ENCODE data around the gene COQ10B. TPM values are rescaled to one million over a fixed set of nuclear protein-coding genes. Genes with fewer than 3 reads are reported as not detected.

COQ10B gene
- total and polyA plus RNA-seq, 11 donors: 21.6 to 39.9 (median 33.8) TPM

GRCh38 chr2:197414515-197414914 is 38.8 kb upstream of the COQ10B start:
- DNase-seq: no peak
- H3K4me1 ChIP-seq: peaks cover 0 to 5% (median 0%) of the 10 kb centered on the region in 12 donors
- H3K27ac ChIP-seq: no peak overlapping the region
- ATAC-seq: no peak
- no peaks in the 10 kb centered on the region for H3K27me3 ChIP-seq
- TF ChIP-seq POLR2A (IDR thresholded peaks at IDR 0.05): no peak
- TF ChIP-seq CTCF (IDR thresholded peaks at IDR 0.05): no peak
- intact Hi-C loops (cut with DNase I): loop anchor here in 3 of 10 donors (10.0 kb wide), 4 partner anchors 50 to 360 kb away; partner anchors contain the start of gene HSPD1 (in 1 of the 3)
- H3K36me3 ChIP-seq: peaks cover 10 to 100% (median 100%) of the 10 kb centered on the region in 9 donors
- 64 to 83% (median 75%) methylated on average over 2 of the region's 2 CpGs for WGBS, 4 donors
- no peaks in the 10 kb centered on the region for H3K9me3 ChIP-seq
- H3K4me3 ChIP-seq: no peak overlapping the region

GRCh38 chr2:197416268-197416667 is 37.1 kb upstream of the COQ10B start:
- Histone ChIP-seq H3K27ac (no peak overlapping the region), H3K9me3 (no peaks in the 10 kb centered on the region), H3K27me3 (no peaks in the 10 kb centered on the region), H3K4me3 (no peak overlapping the region), H3K4me1 (peaks cover 0 to 12% (median 2%) of the 10 kb centered on the region in 12 donors), H3K36me3 (peaks cover 4 to 100% (median 100%) of the 10 kb centered on the region in 9 donors)
- 80 to 100% (median 90%) methylated on average over 1 of the region's 1 CpG for WGBS, 4 donors
- TF ChIP-seq POLR2A (IDR thresholded peaks at IDR 0.05) (no peak), CTCF (IDR thresholded peaks at IDR 0.05) (no peak)
- no peak for DNase-seq
- intact Hi-C loops (cut with DNase I): loop anchor here in 3 of 10 donors (10.0 kb wide), 4 partner anchors 49 to 359 kb away; partner anchors contain the start of gene HSPD1 (in 1 of the 3)
- ATAC-seq: no peak

- intact Hi-C loops (cut with DNase I): loop anchor here in 3 of 10 donors (10.0 kb wide), 4 partner anchors 45 to 355 kb away; partner anchors contain the start of gene HSPD1 (in 1 of the 3)
- H3K36me3 ChIP-seq: peaks cover 4 to 97% (median 93%) of the 10 kb centered on the region in 9 donors
- H3K4me1 ChIP-seq: peaks cover 0 to 33% (median 16%) of the 10 kb centered on the region in 12 donors
- H3K4me3 ChIP-seq: no peak overlapping the region
- DNase-seq: no peak
- ATAC-seq: no peak
- peak overlapping the region in 1 of 12 donors; percentile 28 for H3K27ac ChIP-seq
- H3K27me3 ChIP-seq: no peaks in the 10 kb centered on the region
- TF ChIP-seq POLR2A (IDR thresholded peaks at IDR 0.05): no peak
- TF ChIP-seq CTCF (IDR thresholded peaks at IDR 0.05): no peak
- no peaks in the 10 kb centered on the region for H3K9me3 ChIP-seq
These were observed 33.9 kb upstream of the COQ10B start for GRCh38 chr2:197419438-197419837.

- Histone ChIP-seq H3K27ac (no peak overlapping the region), H3K36me3 (peaks cover 0 to 62% (median 54%) of the 10 kb centered on the region in 9 donors), H3K9me3 (no peaks in the 10 kb centered on the region), H3K4me3 (no peak overlapping the region), H3K27me3 (no peaks in the 10 kb centered on the region), H3K4me1 (peaks cover 0 to 70% (median 52%) of the 10 kb centered on the region in 12 donors)
- TF ChIP-seq POLR2A (IDR thresholded peaks at IDR 0.05) (no peak), CTCF (IDR thresholded peaks at IDR 0.05) (no peak)
- ATAC-seq (no peak), DNase-seq (no peak)
- intact Hi-C loops (cut with DNase I): no loop called here
- 85 to 97% (median 94%) methylated on average over 2 of the region's 2 CpGs for WGBS, 4 donors
These were observed 30.0 kb upstream of the COQ10B start for GRCh38 chr2:197423307-197423706.
